Panc1 (cell line): ENCODE results near the gene VCX2. TPM values are rescaled to one million over a fixed set of nuclear protein-coding genes. Genes with fewer than 3 reads are reported as not detected.
"Not testable (repeated sequence)": the region's sequence is repeated elsewhere in the genome, so short reads cannot be mapped to it uniquely, and the experiment has no call there.

Experiments
- ATAC-seq: fragments of 200-7000 bp; cut with Tn5 transposase; 2 replicates; pipeline ENCODE4 v1.9.1; 2020; ENCODE audit warnings: mild to moderate bottlenecking, moderate library complexity
- BruUV-seq: library from RNA; stranded (reverse); fragments of 400-500 nt; replicated peaks from 2 replicates; lab custom pipeline; 2021; lab: Mats Ljungman, UMichigan
- CTCF ChIA-PET: fragments of 300-600 bp; sonication (Branson Sonifier 250); formaldehyde crosslinking; loops from one replicate; lab custom pipeline; 2022; ENCODE audit warnings: antibody characterized with exemption; lab: Charles Lee
- POLR2A ChIA-PET: fragments of 300-600 bp; sonication (Branson Sonifier 250); formaldehyde crosslinking; loops from one replicate; lab custom pipeline; 2022; ENCODE audit warnings: antibody characterized with exemption; lab: Charles Lee
- DNase-seq: peaks from one replicate; pipeline ENCODE4 v3.0.0-alpha.2; 2010; ENCODE audit warnings: low read depth, low spot score
- H3K27ac ChIP-seq: 2 replicates; pipeline ENCODE4 v1.5.1; 2011; ENCODE audit warnings: mild to moderate bottlenecking, low read length, inconsistent platforms
- H3K27me3 ChIP-seq: fragments of 200-500 bp; sonication (Bioruptor generic); 2 replicates; pipeline ENCODE4 v1.6.0; 2014; ENCODE audit warnings: low read length, inconsistent platforms; ENCODE audit not compliant: control insufficient read depth, insufficient read depth
- H3K36me3 ChIP-seq: fragments of 200-500 bp; sonication (Bioruptor generic); 2 replicates; pipeline ENCODE4 v1.5.1; 2014; ENCODE audit warnings: inconsistent platforms, mild to moderate bottlenecking, low read length, moderate library complexity; ENCODE audit not compliant: control insufficient read depth, insufficient read depth
- H3K4me1 ChIP-seq: 2 replicates; pipeline ENCODE4 v1.5.1; 2011; ENCODE audit warnings: inconsistent platforms, mild to moderate bottlenecking, low read length, moderate library complexity; ENCODE audit not compliant: control insufficient read depth, insufficient read depth
- H3K4me3 ChIP-seq, 2 experiments: 2 replicates each; pipeline ENCODE4 v1.5.1; 2011 to 2012; ENCODE audit warnings: low read depth in 2 of 2, low read length in 2 of 2, mild to moderate bottlenecking in 2 of 2, inconsistent platforms in 1 of 2, moderate library complexity in 1 of 2
- H3K9me3 ChIP-seq: fragments of 200-500 bp; sonication (Bioruptor generic); 2 replicates; pipeline ENCODE4 v1.5.1; 2014; ENCODE audit warnings: low read depth, mild to moderate bottlenecking, inconsistent platforms, low read length, moderate library complexity; ENCODE audit not compliant: control insufficient read depth, insufficient read depth
- POLR2AphosphoS5 ChIP-seq: IDR thresholded peaks from 2 replicates; pipeline ENCODE4 v1.6.1; 2012; ENCODE audit warnings: mild to moderate bottlenecking, low read depth, low read length, moderate library complexity
- SIN3A ChIP-seq: IDR thresholded peaks from 2 replicates; pipeline ENCODE4 v1.6.1; 2012; ENCODE audit warnings: low read depth, mild to moderate bottlenecking, low read length, moderate library complexity, borderline replicate concordance; ENCODE audit not compliant: insufficient read depth
- TCF7L2 ChIP-seq: IDR thresholded peaks from 2 replicates; pipeline ENCODE4 v1.6.1; 2011; ENCODE audit warnings: mild to moderate bottlenecking, low read depth, low read length, inconsistent platforms
- in situ Hi-C: cut with HindIII; loops from 2 replicates; pipeline ENCODE4 v1.10.0; 2016; ENCODE audit warnings: low sequenced_read_pairs, low pct_unique_long_range_greater_than_20kb
- intact Hi-C: fragments of 100-400 bp; cut with micrococcal nuclease; formaldehyde crosslinking; loops from one replicate; pipeline ENCODE4 v1.10.0; 2022; ENCODE audit not compliant: unreplicated experiment
- total RNA-seq: library from RNA; stranded (reverse); gene quantifications from one replicate; pipeline ENCODE4 v1.2.1, GENCODE V29; 2021; ENCODE audit not compliant: unreplicated experiment
- TF ChIP-seq, protein P1 (sequence below): fragments of 450-650 bp; IDR thresholded peaks from 2 replicates; pipeline ENCODE4 v1.5.1; 2017; ENCODE audit warnings: mild to moderate bottlenecking
- TF ChIP-seq, protein P2 (sequence below), 2 experiments: IDR thresholded peaks; 2 replicates each; pipeline ENCODE4 v1.6.1; 2011 to 2012; ENCODE audit warnings: low read depth in 2 of 2, control low read depth in 1 of 2, low read length in 1 of 2, mild to moderate bottlenecking in 1 of 2, moderate library complexity in 1 of 2; ENCODE audit not compliant: insufficient read depth in 1 of 2

Gene VCX2
- total RNA-seq, 1 experiment from 2014 or later, result not detected

DNA sequence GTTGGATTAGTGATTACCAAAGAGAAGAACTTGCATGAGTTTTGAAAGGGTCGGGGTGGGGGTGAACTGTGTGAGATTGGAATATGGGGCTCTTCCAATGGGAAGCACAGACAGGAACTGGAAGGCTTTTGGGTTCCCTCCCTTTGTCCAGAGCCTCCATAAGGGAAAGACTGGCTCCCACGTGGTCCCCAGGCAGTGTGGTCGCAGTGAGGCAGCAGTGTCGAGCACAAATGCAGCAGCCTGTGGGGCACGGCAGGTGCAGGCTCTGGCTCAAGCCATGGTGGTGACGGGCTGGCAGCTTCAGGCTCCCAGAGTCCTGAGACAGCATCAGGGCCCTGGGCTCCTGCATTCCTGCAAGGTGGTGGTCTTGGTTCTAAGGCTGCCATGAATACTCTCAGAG lies 45.5 kb downstream of the VCX2 start:
- ChIA-PET CTCF (no interaction called here), POLR2A (no interaction called here)
- no peak overlapping the region for H3K4me3 ChIP-seq
- no peaks in the 10 kb centered on the region for H3K9me3 ChIP-seq
- H3K36me3 ChIP-seq, result no peaks in the 10 kb centered on the region
- intact Hi-C loops, result no loop called here
- no peaks in the 10 kb centered on the region for H3K4me1 ChIP-seq
- H3K27me3 ChIP-seq, result no peaks in the 10 kb centered on the region
- no peak overlapping the region for H3K27ac ChIP-seq
- ATAC-seq, result no peak
- in situ Hi-C loops, result no loop called here
- no peak for DNase-seq
- no TSS peak for BruUV-seq
- TF ChIP-seq SIN3A (no peak), TCF7L2 (no peak), POLR2AphosphoS5 (no peak)
- TF ChIP-seq, protein P1, sequence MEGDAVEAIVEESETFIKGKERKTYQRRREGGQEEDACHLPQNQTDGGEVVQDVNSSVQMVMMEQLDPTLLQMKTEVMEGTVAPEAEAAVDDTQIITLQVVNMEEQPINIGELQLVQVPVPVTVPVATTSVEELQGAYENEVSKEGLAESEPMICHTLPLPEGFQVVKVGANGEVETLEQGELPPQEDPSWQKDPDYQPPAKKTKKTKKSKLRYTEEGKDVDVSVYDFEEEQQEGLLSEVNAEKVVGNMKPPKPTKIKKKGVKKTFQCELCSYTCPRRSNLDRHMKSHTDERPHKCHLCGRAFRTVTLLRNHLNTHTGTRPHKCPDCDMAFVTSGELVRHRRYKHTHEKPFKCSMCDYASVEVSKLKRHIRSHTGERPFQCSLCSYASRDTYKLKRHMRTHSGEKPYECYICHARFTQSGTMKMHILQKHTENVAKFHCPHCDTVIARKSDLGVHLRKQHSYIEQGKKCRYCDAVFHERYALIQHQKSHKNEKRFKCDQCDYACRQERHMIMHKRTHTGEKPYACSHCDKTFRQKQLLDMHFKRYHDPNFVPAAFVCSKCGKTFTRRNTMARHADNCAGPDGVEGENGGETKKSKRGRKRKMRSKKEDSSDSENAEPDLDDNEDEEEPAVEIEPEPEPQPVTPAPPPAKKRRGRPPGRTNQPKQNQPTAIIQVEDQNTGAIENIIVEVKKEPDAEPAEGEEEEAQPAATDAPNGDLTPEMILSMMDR, result no peak
- TF ChIP-seq, protein P2, sequence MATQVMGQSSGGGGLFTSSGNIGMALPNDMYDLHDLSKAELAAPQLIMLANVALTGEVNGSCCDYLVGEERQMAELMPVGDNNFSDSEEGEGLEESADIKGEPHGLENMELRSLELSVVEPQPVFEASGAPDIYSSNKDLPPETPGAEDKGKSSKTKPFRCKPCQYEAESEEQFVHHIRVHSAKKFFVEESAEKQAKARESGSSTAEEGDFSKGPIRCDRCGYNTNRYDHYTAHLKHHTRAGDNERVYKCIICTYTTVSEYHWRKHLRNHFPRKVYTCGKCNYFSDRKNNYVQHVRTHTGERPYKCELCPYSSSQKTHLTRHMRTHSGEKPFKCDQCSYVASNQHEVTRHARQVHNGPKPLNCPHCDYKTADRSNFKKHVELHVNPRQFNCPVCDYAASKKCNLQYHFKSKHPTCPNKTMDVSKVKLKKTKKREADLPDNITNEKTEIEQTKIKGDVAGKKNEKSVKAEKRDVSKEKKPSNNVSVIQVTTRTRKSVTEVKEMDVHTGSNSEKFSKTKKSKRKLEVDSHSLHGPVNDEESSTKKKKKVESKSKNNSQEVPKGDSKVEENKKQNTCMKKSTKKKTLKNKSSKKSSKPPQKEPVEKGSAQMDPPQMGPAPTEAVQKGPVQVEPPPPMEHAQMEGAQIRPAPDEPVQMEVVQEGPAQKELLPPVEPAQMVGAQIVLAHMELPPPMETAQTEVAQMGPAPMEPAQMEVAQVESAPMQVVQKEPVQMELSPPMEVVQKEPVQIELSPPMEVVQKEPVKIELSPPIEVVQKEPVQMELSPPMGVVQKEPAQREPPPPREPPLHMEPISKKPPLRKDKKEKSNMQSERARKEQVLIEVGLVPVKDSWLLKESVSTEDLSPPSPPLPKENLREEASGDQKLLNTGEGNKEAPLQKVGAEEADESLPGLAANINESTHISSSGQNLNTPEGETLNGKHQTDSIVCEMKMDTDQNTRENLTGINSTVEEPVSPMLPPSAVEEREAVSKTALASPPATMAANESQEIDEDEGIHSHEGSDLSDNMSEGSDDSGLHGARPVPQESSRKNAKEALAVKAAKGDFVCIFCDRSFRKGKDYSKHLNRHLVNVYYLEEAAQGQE (IDR thresholded peaks at IDR 0.05; ENCODE audit: insufficient read depth in 1 of 2, low read depth in 2 of 2, low read length in 1 of 2), result no peak

DNA sequence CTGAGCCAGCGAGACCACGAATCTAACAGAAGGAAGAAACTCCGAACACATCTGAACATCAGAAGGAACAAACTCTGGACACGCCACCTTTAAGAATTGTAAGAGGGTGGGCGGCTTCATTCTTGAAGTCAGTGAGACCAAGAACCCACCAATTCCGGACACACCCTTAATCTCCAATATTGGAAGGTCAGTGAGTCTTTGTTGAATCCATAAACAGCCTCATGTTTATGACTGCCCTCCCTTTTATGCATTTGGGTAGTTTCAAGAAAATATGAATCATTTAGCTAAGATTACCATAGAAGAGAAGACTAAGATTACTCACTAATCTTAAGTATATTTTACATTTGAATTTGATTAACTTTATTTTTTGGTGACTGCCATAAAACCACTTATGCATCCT lies 48.5 kb downstream of the VCX2 start:
- ATAC-seq (no peak), DNase-seq (no peak)
- H3K27me3 ChIP-seq, result no peaks in the 10 kb centered on the region
- in situ Hi-C loops (no loop called here), intact Hi-C loops (no loop called here)
- no TSS peak for BruUV-seq
- POLR2A ChIA-PET, result no interaction called here
- no peak overlapping the region for H3K4me3 ChIP-seq
- H3K27ac ChIP-seq, result no peak overlapping the region
- H3K9me3 ChIP-seq, result no peaks in the 10 kb centered on the region
- no peaks in the 10 kb centered on the region for H3K36me3 ChIP-seq
- H3K4me1 ChIP-seq, result no peaks in the 10 kb centered on the region
- CTCF ChIA-PET, result no interaction called here
- TF ChIP-seq POLR2AphosphoS5 (no peak), SIN3A (no peak), TCF7L2 (no peak)
- TF ChIP-seq, protein P2 (IDR thresholded peaks at IDR 0.05; ENCODE audit: insufficient read depth in 1 of 2, low read depth in 2 of 2, low read length in 1 of 2), result no peak
- TF ChIP-seq, protein P1, result no peak

DNA sequence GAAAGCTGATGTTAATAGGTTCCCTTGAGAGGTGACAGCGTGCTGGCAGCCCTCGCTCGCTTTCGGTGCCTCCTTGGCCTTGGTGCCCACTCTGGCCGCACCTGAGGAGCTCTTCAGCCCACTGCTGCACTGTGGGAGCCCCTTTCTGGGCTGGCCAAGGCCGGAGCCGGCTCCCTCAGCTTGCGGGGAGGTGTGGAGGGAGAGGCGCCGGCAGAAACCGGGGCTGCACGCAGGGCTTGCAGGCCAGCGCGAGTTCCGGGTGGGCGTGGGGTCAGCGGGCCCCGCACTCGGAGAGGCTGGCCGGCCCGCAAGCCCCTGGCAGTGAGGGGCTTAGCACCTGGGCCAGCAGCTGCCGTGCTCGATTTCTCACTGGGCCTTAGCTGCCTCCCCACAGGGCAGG lies 49.7 kb downstream of the VCX2 start:
- CTCF ChIA-PET, H3K4me1 ChIP-seq, BruUV-seq, H3K36me3 ChIP-seq, H3K27me3 ChIP-seq, H3K9me3 ChIP-seq, ATAC-seq, in situ Hi-C loops, POLR2A ChIA-PET, intact Hi-C loops, DNase-seq, H3K4me3 ChIP-seq, H3K27ac ChIP-seq: not testable (repeated sequence)
